Measurements from ENCODE around the gene RABGAP1L.
"Not testable (repeated sequence)": the region's sequence is repeated elsewhere in the genome, so short reads cannot be mapped to it uniquely, and the experiment has no call there.

The RABGAP1L gene

DNA sequence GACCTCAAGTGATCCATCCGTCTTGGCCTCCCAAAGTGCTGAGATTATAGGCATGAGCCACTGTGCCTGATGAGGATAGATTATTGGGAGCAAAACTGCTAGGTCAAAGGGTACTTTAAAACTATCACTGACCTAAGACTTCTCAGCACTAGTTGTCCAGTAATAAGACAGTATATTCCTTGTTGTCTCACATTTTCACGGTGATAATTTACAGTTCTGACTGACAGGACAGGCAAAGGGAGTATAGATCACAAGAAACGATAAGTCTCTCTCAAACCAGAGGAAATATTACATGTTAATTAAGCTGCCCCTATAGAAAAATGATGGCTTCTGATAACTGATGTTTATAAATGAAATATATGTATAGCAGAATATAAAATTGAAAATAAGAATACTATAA lies 860.2 kb downstream of the RABGAP1L start:
- H3K27me3 ChIP-seq (ENCODE audit: insufficient read depth, insufficient read length): no peaks in the 10 kb centered on the region
- TF ChIP-seq YY1 (IDR thresholded peaks at IDR 0.05; ENCODE audit: insufficient read depth, insufficient read length) (no peak), SUZ12 (IDR thresholded peaks at IDR 0.05; ENCODE audit: extremely low read depth, insufficient read depth, insufficient read length) (no peak), ZNF274 (IDR thresholded peaks at IDR 0.05; ENCODE audit: low read depth, low read length) (no peak)
- H3K36me3 ChIP-seq (ENCODE audit: insufficient read depth, insufficient read length, low read length): peaks cover 57% of the 10 kb centered on the region
- H3K4me3 ChIP-seq (ENCODE audit: insufficient read length, low read depth): no peak overlapping the region
- no peak overlapping the region for H3K9ac ChIP-seq (ENCODE audit: insufficient read length, low read depth)
- H3K4me1 ChIP-seq (ENCODE audit: insufficient read depth, insufficient read length): no peaks in the 10 kb centered on the region
- no peak for DNase-seq (ENCODE audit: low read depth, low spot score)
- H3K9me3 ChIP-seq (ENCODE audit: insufficient read depth, low read length): peaks cover 3% of the 10 kb centered on the region; the same call in 1 of the 2 replicates

DNA sequence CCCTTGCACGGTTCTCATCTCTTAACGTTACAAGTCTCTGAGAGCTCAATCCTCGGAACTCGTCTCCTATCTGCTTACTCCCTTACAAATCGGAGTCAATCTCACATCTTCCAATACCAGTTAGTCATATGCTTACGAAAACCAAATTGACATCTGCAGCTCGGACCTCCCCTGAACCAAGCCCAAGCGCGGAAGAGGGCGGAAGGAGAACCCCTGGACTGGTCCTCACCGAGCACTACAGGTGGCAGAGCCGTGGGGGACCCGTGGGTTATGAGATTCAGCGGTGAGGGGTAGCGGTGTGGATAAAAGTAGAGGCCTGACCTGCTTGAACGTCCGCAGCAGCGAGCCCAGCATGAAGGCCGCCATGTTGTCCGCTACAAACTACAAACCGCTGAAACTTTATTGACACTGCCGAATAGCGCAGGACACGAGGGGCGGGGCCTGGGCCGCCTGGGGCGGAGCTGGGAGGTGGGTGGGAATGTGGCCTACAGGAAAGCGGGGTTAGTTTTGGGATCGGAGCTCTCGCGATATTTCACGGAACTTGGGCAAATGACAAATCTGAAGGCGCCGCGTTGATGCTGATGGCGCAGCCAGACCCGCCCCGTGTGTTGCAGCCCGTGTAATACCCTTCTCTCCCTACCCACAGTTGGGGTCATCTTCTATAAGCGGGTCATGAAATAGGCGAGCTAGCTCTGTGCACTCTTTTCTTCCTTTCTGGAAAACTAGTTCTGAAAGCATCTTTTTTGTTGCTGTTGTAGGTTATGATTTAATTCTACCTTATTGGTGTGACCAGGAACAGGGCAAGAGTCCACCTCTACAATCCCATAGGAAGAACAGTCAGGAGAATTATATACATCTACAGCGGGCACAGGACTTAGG lies 864.0 kb downstream of the RABGAP1L start, which contains the start of gene MRPS14:
Gene MRPS14, minus strand, starts transcription at position 383 of the 879 bp plus-strand sequence. Its CDS starts 17 bp downstream, at position 366.
- Histone ChIP-seq H3K4me3 (ENCODE audit: insufficient read length, low read depth) (peak within 1 kb of the TSS; percentile 97), H3K9me3 (ENCODE audit: insufficient read depth, low read length) (peaks cover 7% of the 10 kb centered on the region; the same call in 1 of the 2 replicates), H3K27me3 (ENCODE audit: insufficient read depth, insufficient read length) (no peaks in the 10 kb centered on the region), H3K36me3 (ENCODE audit: insufficient read depth, insufficient read length, low read length) (peaks cover 23% of the 10 kb centered on the region), H3K9ac (ENCODE audit: insufficient read length, low read depth) (peak within 1 kb of the TSS; percentile 98), H3K4me1 (ENCODE audit: insufficient read depth, insufficient read length) (no peaks in the 10 kb centered on the region)
- peak; percentile 100 for DNase-seq (ENCODE audit: low read depth, low spot score)
- TF ChIP-seq YY1 (IDR thresholded peaks at IDR 0.05; ENCODE audit: insufficient read depth, insufficient read length) (peak; percentile 96), SUZ12 (IDR thresholded peaks at IDR 0.05; ENCODE audit: extremely low read depth, insufficient read depth, insufficient read length) (no peak)

DNA sequence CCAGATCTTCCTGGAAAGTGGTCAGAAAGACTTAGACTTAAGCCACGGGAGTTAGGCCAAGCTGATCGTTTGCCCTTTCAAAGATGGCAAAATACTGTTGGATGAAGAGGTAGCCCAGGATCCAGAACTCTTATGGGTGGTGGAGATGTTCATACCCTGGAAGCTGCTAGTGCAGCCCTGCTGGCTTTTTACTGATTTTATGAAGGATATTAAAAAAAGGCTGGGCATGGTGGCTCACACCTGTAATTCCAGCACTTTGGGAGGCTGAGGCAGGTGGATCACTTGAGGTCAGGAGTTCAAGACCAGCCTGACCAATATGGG lies 864.6 kb downstream of the RABGAP1L start:
- not testable (repeated sequence) for H3K27me3 ChIP-seq (ENCODE audit: insufficient read depth, insufficient read length); DNase-seq (ENCODE audit: low read depth, low spot score); H3K4me1 ChIP-seq (ENCODE audit: insufficient read depth, insufficient read length); H3K9me3 ChIP-seq (ENCODE audit: insufficient read depth, low read length)
- Histone ChIP-seq H3K4me3 (ENCODE audit: insufficient read length, low read depth) (peak overlapping the region; percentile 97), H3K9ac (ENCODE audit: insufficient read length, low read depth) (peak overlapping the region; percentile 98), H3K36me3 (ENCODE audit: insufficient read depth, insufficient read length, low read length) (peaks cover 18% of the 10 kb centered on the region)

DNA sequence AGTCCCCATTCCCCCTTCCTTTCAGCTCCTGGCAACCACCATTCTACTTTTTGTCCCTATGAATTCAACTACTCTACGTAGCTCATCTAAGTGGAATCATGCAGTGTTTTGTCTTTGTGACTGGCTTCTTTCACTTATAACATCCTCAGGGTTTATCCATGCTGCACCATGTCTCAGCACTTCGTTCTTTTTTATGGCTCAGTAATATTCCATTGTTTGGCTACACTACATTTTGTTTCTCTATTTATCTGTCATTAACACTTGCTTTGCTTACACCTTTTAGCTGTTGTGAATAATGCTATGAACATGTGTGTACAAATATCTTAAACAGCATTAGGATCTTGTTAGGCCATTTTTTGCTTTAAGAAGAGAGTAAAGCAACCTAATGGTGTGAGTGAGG lies 865.5 kb downstream of the RABGAP1L start:
- no peak for DNase-seq (ENCODE audit: low read depth, low spot score)
- TF ChIP-seq ZNF274 (IDR thresholded peaks at IDR 0.05; ENCODE audit: low read depth, low read length) (no peak), YY1 (IDR thresholded peaks at IDR 0.05; ENCODE audit: insufficient read depth, insufficient read length) (no peak), SUZ12 (IDR thresholded peaks at IDR 0.05; ENCODE audit: extremely low read depth, insufficient read depth, insufficient read length) (no peak)
- Histone ChIP-seq H3K4me1 (ENCODE audit: insufficient read depth, insufficient read length) (no peaks in the 10 kb centered on the region), H3K27me3 (ENCODE audit: insufficient read depth, insufficient read length) (no peaks in the 10 kb centered on the region), H3K9me3 (ENCODE audit: insufficient read depth, low read length) (peaks cover 7% of the 10 kb centered on the region; the same call in 1 of the 2 replicates), H3K4me3 (ENCODE audit: insufficient read length, low read depth) (no peak overlapping the region), H3K36me3 (ENCODE audit: insufficient read depth, insufficient read length, low read length) (peaks cover 14% of the 10 kb centered on the region), H3K9ac (ENCODE audit: insufficient read length, low read depth) (no peak overlapping the region)

DNA sequence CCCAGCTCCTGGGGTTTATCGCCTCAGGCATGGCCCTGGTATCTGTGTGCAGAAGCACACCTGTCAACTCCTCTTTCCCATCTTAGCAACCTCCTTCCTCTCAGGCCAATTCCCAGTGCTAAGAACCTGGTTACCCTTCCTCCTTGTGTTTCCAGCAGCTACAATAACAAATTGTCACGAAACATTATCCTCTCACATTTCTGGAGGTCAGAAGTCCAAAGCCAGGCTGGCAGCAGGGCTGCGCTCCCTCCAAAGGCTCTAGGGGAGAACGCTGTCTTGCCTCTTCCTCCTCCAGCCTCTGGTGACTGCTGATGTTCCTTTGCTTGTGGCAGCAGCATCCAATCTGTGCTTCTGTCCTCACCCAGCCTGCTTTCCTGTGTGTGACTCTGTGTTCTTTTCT lies 874.6 kb downstream of the RABGAP1L start:
- Histone ChIP-seq H3K9ac (ENCODE audit: insufficient read length, low read depth) (no peak overlapping the region), H3K9me3 (ENCODE audit: insufficient read depth, low read length) (no peaks in the 10 kb centered on the region), H3K27me3 (ENCODE audit: insufficient read depth, insufficient read length) (no peaks in the 10 kb centered on the region), H3K4me3 (ENCODE audit: insufficient read length, low read depth) (no peak overlapping the region), H3K36me3 (ENCODE audit: insufficient read depth, insufficient read length, low read length) (no peaks in the 10 kb centered on the region), H3K4me1 (ENCODE audit: insufficient read depth, insufficient read length) (peaks cover 2% of the 10 kb centered on the region)
- no peak for DNase-seq (ENCODE audit: low read depth, low spot score)
- TF ChIP-seq SUZ12 (IDR thresholded peaks at IDR 0.05; ENCODE audit: extremely low read depth, insufficient read depth, insufficient read length) (no peak), YY1 (IDR thresholded peaks at IDR 0.05; ENCODE audit: insufficient read depth, insufficient read length) (no peak), ZNF274 (IDR thresholded peaks at IDR 0.05; ENCODE audit: low read depth, low read length) (no peak)

DNA sequence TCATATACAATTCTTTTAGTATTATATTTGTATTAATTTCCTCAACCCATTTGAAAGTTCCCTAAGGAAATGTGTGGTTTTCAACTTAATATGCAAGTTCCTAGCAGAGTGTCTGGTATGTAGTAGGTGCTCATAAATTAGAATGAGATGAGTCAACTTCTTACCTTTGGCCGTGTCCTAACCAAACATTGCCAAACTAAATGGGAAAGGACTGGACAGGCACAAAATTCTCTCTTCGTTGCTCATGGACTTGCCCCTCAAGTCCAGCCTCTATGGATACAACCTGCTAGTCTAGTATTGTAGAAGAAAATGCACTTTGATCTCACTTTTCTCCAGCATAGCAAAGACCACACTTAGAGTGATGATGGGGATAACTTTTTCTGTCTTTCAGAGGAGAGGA lies 875.5 kb downstream of the RABGAP1L start:
- Histone ChIP-seq H3K9ac (ENCODE audit: insufficient read length, low read depth) (no peak overlapping the region), H3K36me3 (ENCODE audit: insufficient read depth, insufficient read length, low read length) (no peaks in the 10 kb centered on the region), H3K4me3 (ENCODE audit: insufficient read length, low read depth) (no peak overlapping the region), H3K9me3 (ENCODE audit: insufficient read depth, low read length) (no peaks in the 10 kb centered on the region), H3K27me3 (ENCODE audit: insufficient read depth, insufficient read length) (no peaks in the 10 kb centered on the region), H3K4me1 (ENCODE audit: insufficient read depth, insufficient read length) (peaks cover 2% of the 10 kb centered on the region)
- no peak for TF ChIP-seq YY1 (IDR thresholded peaks at IDR 0.05; ENCODE audit: insufficient read depth, insufficient read length)
- no peak for TF ChIP-seq SUZ12 (IDR thresholded peaks at IDR 0.05; ENCODE audit: extremely low read depth, insufficient read depth, insufficient read length)
- TF ChIP-seq ZNF274 (IDR thresholded peaks at IDR 0.05; ENCODE audit: low read depth, low read length): no peak
- no peak for DNase-seq (ENCODE audit: low read depth, low spot score)

DNA sequence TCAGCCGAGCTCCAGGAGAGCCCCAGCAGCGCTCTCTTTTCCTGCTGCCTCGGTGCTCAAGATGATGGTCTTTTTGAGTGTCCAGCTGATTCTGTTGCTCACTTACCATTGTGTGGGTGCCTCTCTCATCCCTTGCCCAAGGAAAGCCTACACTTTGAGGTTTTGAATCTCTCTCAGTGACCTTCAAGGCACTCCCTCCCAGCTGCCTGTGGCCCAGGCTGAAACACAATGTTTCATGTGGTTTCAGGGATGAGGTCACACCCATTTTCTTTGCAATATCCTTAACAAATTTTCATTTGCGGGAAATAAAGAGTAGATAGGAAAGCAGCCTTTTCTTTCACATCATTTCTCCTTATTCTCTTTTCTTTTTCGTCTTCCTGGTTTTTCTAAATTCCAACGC lies 876.5 kb downstream of the RABGAP1L start:
- TF ChIP-seq ZNF274 (IDR thresholded peaks at IDR 0.05; ENCODE audit: low read depth, low read length) (no peak), SUZ12 (IDR thresholded peaks at IDR 0.05; ENCODE audit: extremely low read depth, insufficient read depth, insufficient read length) (no peak), YY1 (IDR thresholded peaks at IDR 0.05; ENCODE audit: insufficient read depth, insufficient read length) (no peak)
- Histone ChIP-seq H3K9me3 (ENCODE audit: insufficient read depth, low read length) (no peaks in the 10 kb centered on the region), H3K36me3 (ENCODE audit: insufficient read depth, insufficient read length, low read length) (no peaks in the 10 kb centered on the region), H3K9ac (ENCODE audit: insufficient read length, low read depth) (no peak overlapping the region), H3K4me3 (ENCODE audit: insufficient read length, low read depth) (no peak overlapping the region), H3K27me3 (ENCODE audit: insufficient read depth, insufficient read length) (no peaks in the 10 kb centered on the region), H3K4me1 (ENCODE audit: insufficient read depth, insufficient read length) (peaks cover 2% of the 10 kb centered on the region)
- DNase-seq (ENCODE audit: low read depth, low spot score): no peak

Data from NT2/D1 (cell line).